Keratinocyte (primary cell): ENCODE measurements around the gene GRK6. TPM values are rescaled to one million over a fixed set of nuclear protein-coding genes. Genes with fewer than 3 reads are reported as not detected.

Experiments used
- DNase-seq: peaks from one replicate; pipeline ENCODE4 v3.0.0-alpha.2; 2011; ENCODE audit warnings: low read depth, missing footprints, low spot score
- FAIRE-seq: peaks from 2 replicates; lab custom pipeline; 2011; peaks lifted over from hg19 to GRCh38; lab: Jason Lieb, UNC
- H2AFZ ChIP-seq: 2 replicates; pipeline ENCODE4 v1.6.0; 2012; ENCODE audit warnings: low read length, control low read depth, inconsistent platforms; ENCODE audit not compliant: control insufficient read depth
- H3K27ac ChIP-seq: 2 replicates; pipeline ENCODE4 v1.5.1; 2011; ENCODE audit warnings: low read length; ENCODE audit not compliant: control insufficient read depth, insufficient read depth
- H3K27me3 ChIP-seq: 3 replicates; pipeline ENCODE4 v1.6.0; 2011; ENCODE audit warnings: low read length; ENCODE audit not compliant: control insufficient read depth, insufficient read depth; ENCODE audit errors: extremely low read depth
- H3K36me3 ChIP-seq, 2 experiments: 2 replicates in 1 of 2; 3 replicates in 1 of 2; pipeline ENCODE4 v1.5.1; 2011; ENCODE audit warnings: low read length in 2 of 2, mild to moderate bottlenecking in 1 of 2; ENCODE audit not compliant: control insufficient read depth in 2 of 2, insufficient read depth in 2 of 2; ENCODE audit errors: extremely low read depth in 1 of 2
- H3K4me1 ChIP-seq: 3 replicates; pipeline ENCODE4 v1.5.1; 2011; ENCODE audit warnings: low read length; ENCODE audit not compliant: control insufficient read depth, insufficient read depth; ENCODE audit errors: extremely low read depth
- H3K4me2 ChIP-seq: 3 replicates; pipeline ENCODE4 v1.6.0; 2011; ENCODE audit warnings: low read depth, low read length; ENCODE audit not compliant: control insufficient read depth, insufficient read depth; ENCODE audit errors: extremely low read depth
- H3K4me3 ChIP-seq, 3 experiments: fragments of 200-600 bp in 1 of 3; sonication (generic) in 1 of 3; 2 replicates in 2 of 3; 3 replicates in 1 of 3; pipeline ENCODE4 v1.5.1; 2011 to 2016; ENCODE audit warnings: low read length in 3 of 3, mild to moderate bottlenecking in 3 of 3, control low read depth in 2 of 3, inconsistent platforms in 1 of 3, low read depth in 1 of 3, mixed read lengths in 1 of 3, mixed run types in 1 of 3, moderate library complexity in 1 of 3; ENCODE audit not compliant: control insufficient read depth in 2 of 3, insufficient read depth in 2 of 3; ENCODE audit errors: extremely low read depth in 1 of 3
- H3K79me2 ChIP-seq: 2 replicates; pipeline ENCODE4 v1.6.0; 2012; ENCODE audit warnings: low read length; ENCODE audit not compliant: control insufficient read depth, insufficient read depth
- H3K9ac ChIP-seq: 3 replicates; pipeline ENCODE4 v1.6.0; 2011; ENCODE audit warnings: low read length; ENCODE audit not compliant: control insufficient read depth, insufficient read depth; ENCODE audit errors: extremely low read depth
- H3K9me1 ChIP-seq: 3 replicates; pipeline ENCODE4 v1.6.0; 2011; ENCODE audit warnings: low read length; ENCODE audit not compliant: control insufficient read depth, insufficient read depth; ENCODE audit errors: extremely low read depth
- H3K9me3 ChIP-seq: 2 replicates; pipeline ENCODE4 v1.5.1; 2012; ENCODE audit warnings: low read depth, low read length; ENCODE audit not compliant: control insufficient read depth
- H4K20me1 ChIP-seq: 3 replicates; pipeline ENCODE4 v1.6.0; 2011; ENCODE audit warnings: low read length; ENCODE audit not compliant: control insufficient read depth, insufficient read depth; ENCODE audit errors: extremely low read depth
- CTCF ChIP-seq, 3 experiments: IDR thresholded peaks in 1 of 3; conservative IDR thresholded peaks in 1 of 3; optimal IDR thresholded peaks in 1 of 3; 2 replicates in 2 of 3; 3 replicates in 1 of 3; pipeline versions ENCODE3 to v1.5.1; 2011; ENCODE audit warnings: low read length in 3 of 3, mild to moderate bottlenecking in 3 of 3, moderate library complexity in 2 of 3, control low read depth in 1 of 3, inconsistent platforms in 1 of 3; ENCODE audit not compliant: insufficient read depth in 2 of 3; ENCODE audit errors: extremely low read depth in 1 of 3
- EZH2 ChIP-seq: IDR thresholded peaks from one replicate; pipeline ENCODE4 v1.6.1; 2012; ENCODE audit warnings: inconsistent platforms, mild to moderate bottlenecking, low read length, moderate library complexity
- dilution Hi-C: fragments of 300-500 bp; cut with MboI; formaldehyde crosslinking; loops from one replicate; pipeline ENCODE4 v1.7.0; 2020; ENCODE audit warnings: low sequenced_read_pairs; ENCODE audit not compliant: extremely low pct_ligation_motif_present
- polyA plus RNA-seq, 5 experiments: library from polyadenylated mRNA; depleted of rRNA in 3 of 5; stranded (reverse) in 3 of 5; stranded (forward) in 1 of 5; unstranded in 1 of 5; fragments of >200 nt; gene quantifications; 1 replicate in 1 of 5; 2 replicates in 3 of 5; 3 replicates in 1 of 5; pipeline versions ENCODE4 v1.2.1 to v1.2.3, GENCODE V29; 2011 to 2012; ENCODE audit warnings: missing spikeins in 2 of 5, low read depth in 1 of 5, low replicate concordance in 1 of 5

Gene GRK6
- polyA plus RNA-seq, 1 donor (not counting 4 experiments of a cell fraction or from before 2014, with no cell fraction given): 29.9 TPM

- Histone ChIP-seq H3K27ac (no peak overlapping the region), H2AFZ (no peak overlapping the region), H3K4me2 (no peak overlapping the region), H4K20me1 (peaks cover 2% of the 10 kb centered on the region), H3K9ac (no peak overlapping the region), H3K79me2 (no peaks in the 10 kb centered on the region), H3K27me3 (peaks cover 5% of the 10 kb centered on the region), H3K4me3 (no peak overlapping the region), H3K4me1 (peaks cover 34% of the 10 kb centered on the region), H3K36me3 (no peaks in the 10 kb centered on the region), H3K9me3 (no peaks in the 10 kb centered on the region), H3K9me1 (no peaks in the 10 kb centered on the region)
- no peak for TF ChIP-seq CTCF (optimal IDR thresholded peaks at IDR 0.05 in 1 of 3, IDR thresholded peaks at IDR 0.05 in 1 of 3, conservative IDR thresholded peaks at IDR 0.05 in 1 of 3; ENCODE audit: extremely low read depth in 1 of 3, insufficient read depth in 2 of 3, low read length in 3 of 3)
- no peak for TF ChIP-seq EZH2
- no peak for DNase-seq
- no peak for FAIRE-seq
- dilution Hi-C loops: no loop called here
Observed at GRCh38 chr5:177386542-177386941, 39.9 kb upstream of the GRK6 start.

GRCh38 chr5:177387405-177387804 lies 39.1 kb upstream of the GRK6 start:
- no peak for DNase-seq
- peaks cover 2% of the 10 kb centered on the region for H4K20me1 ChIP-seq
- no peak overlapping the region for H3K9ac ChIP-seq
- H3K4me2 ChIP-seq: no peak overlapping the region
- H3K9me3 ChIP-seq: no peaks in the 10 kb centered on the region
- no peak for FAIRE-seq
- H3K9me1 ChIP-seq: no peaks in the 10 kb centered on the region
- peaks cover 5% of the 10 kb centered on the region for H3K27me3 ChIP-seq
- no peak overlapping the region for H3K4me3 ChIP-seq
- H2AFZ ChIP-seq: no peak overlapping the region
- no peak overlapping the region for H3K27ac ChIP-seq
- peaks cover 34% of the 10 kb centered on the region for H3K4me1 ChIP-seq
- dilution Hi-C loops: no loop called here
- H3K36me3 ChIP-seq: no peaks in the 10 kb centered on the region
- H3K79me2 ChIP-seq: no peaks in the 10 kb centered on the region
- TF ChIP-seq EZH2 (no peak), CTCF (optimal IDR thresholded peaks at IDR 0.05 in 1 of 3, IDR thresholded peaks at IDR 0.05 in 1 of 3, conservative IDR thresholded peaks at IDR 0.05 in 1 of 3; ENCODE audit: extremely low read depth in 1 of 3, insufficient read depth in 2 of 3, low read length in 3 of 3) (no peak)
